Osteocyte (in vitro differentiated cells): ENCODE measurements around the gene FADS2. TPM values are rescaled to one million over a fixed set of nuclear protein-coding genes. Genes with fewer than 3 reads are reported as not detected.

Source experiments
- DNase-seq: peaks from one replicate; pipeline ENCODE4 v3.0.0; 2021; ENCODE audit warnings: mixed read lengths; ENCODE audit not compliant: unreplicated experiment; ENCODE audit errors: extremely low spot score
- H3K27ac Mint-ChIP-seq: one replicate; pipeline ENCODE4 v1.8.0; 2021; ENCODE audit warnings: mild to moderate bottlenecking, mixed read lengths; ENCODE audit not compliant: unreplicated experiment
- H3K27me3 Mint-ChIP-seq: one replicate; pipeline ENCODE4 v1.8.0; 2021; ENCODE audit warnings: mixed read lengths; ENCODE audit not compliant: unreplicated experiment
- H3K36me3 Mint-ChIP-seq: one replicate; pipeline ENCODE4 v1.8.0; 2021; ENCODE audit warnings: mixed read lengths; ENCODE audit not compliant: unreplicated experiment
- H3K4me1 Mint-ChIP-seq: one replicate; pipeline ENCODE4 v1.8.0; 2021; ENCODE audit warnings: mixed read lengths; ENCODE audit not compliant: unreplicated experiment
- H3K4me3 Mint-ChIP-seq: one replicate; pipeline ENCODE4 v1.8.0; 2021; ENCODE audit warnings: mild to moderate bottlenecking, moderate library complexity, mixed read lengths; ENCODE audit not compliant: unreplicated experiment
- H3K9me3 Mint-ChIP-seq: one replicate; pipeline ENCODE4 v1.8.0; 2021; ENCODE audit warnings: mixed read lengths; ENCODE audit not compliant: unreplicated experiment
- CTCF ChIP-seq: fragments of 200-600 bp; sonication (generic); IDR thresholded peaks from 2 replicates; pipeline ENCODE4 v1.5.0; 2021; ENCODE audit warnings: antibody characterized with exemption, mild to moderate bottlenecking, moderate library complexity
- total RNA-seq: library from RNA; stranded (reverse); gene quantifications from 2 replicates; pipeline ENCODE4 v1.2.1, GENCODE V29; 2021

FADS2 gene
- total RNA-seq, 1 donor from 2014 or later = 207 TPM

- H3K36me3 Mint-ChIP-seq = peaks cover 8% of the 10 kb centered on the region
- H3K4me3 Mint-ChIP-seq = no peak overlapping the region
- H3K4me1 Mint-ChIP-seq = peaks cover 12% of the 10 kb centered on the region
- no peaks in the 10 kb centered on the region for H3K27me3 Mint-ChIP-seq
- H3K27ac Mint-ChIP-seq = peak overlapping the region; percentile 39
- no peaks in the 10 kb centered on the region for H3K9me3 Mint-ChIP-seq
- DNase-seq = no peak
- TF ChIP-seq CTCF = no peak
Measured at GRCh38 chr11:61784506-61784805, 43.6 kb upstream of the FADS2 start.

GRCh38 chr11:61785837-61786402, 42.2 kb upstream of the FADS2 start:
- peaks cover 14% of the 10 kb centered on the region for H3K36me3 Mint-ChIP-seq
- H3K27me3 Mint-ChIP-seq = no peaks in the 10 kb centered on the region
- no peak for TF ChIP-seq CTCF
- no peak overlapping the region for H3K27ac Mint-ChIP-seq
- H3K9me3 Mint-ChIP-seq = no peaks in the 10 kb centered on the region
- H3K4me1 Mint-ChIP-seq = peaks cover 12% of the 10 kb centered on the region
- no peak overlapping the region for H3K4me3 Mint-ChIP-seq
- DNase-seq = no peak

GRCh38 chr11:61787928-61788491, 40.1 kb upstream of the FADS2 start:
- no peak overlapping the region for H3K4me3 Mint-ChIP-seq
- no peaks in the 10 kb centered on the region for H3K9me3 Mint-ChIP-seq
- no peaks in the 10 kb centered on the region for H3K27me3 Mint-ChIP-seq
- DNase-seq = no peak
- peak; percentile 52 for TF ChIP-seq CTCF
- peaks cover 17% of the 10 kb centered on the region for H3K4me1 Mint-ChIP-seq
- H3K36me3 Mint-ChIP-seq = peaks cover 14% of the 10 kb centered on the region
- no peak overlapping the region for H3K27ac Mint-ChIP-seq

- TF ChIP-seq CTCF = peak; percentile 10
- H3K9me3 Mint-ChIP-seq = no peaks in the 10 kb centered on the region
- H3K4me1 Mint-ChIP-seq = peaks cover 16% of the 10 kb centered on the region
- H3K4me3 Mint-ChIP-seq = peak overlapping the region; percentile 92
- H3K27me3 Mint-ChIP-seq = no peaks in the 10 kb centered on the region
- peak overlapping the region; percentile 99 for H3K27ac Mint-ChIP-seq
- peaks cover 9% of the 10 kb centered on the region for H3K36me3 Mint-ChIP-seq
- DNase-seq = no peak
Measured at GRCh38 chr11:61791737-61792309, 36.3 kb upstream of the FADS2 start.

GRCh38 chr11:61792310-61793082, 35.6 kb upstream of the FADS2 start, which contains the start of the genes FEN1 and TMEM258:
TSS of gene FEN1 (plus strand) at chr11:61792911. CDS start at chr11:61795362, 2,451 bp downstream.
TSS of gene TMEM258 (minus strand) at chr11:61792599. CDS start at chr11:61792558, 41 bp downstream.
- H3K27me3 Mint-ChIP-seq = no peaks in the 10 kb centered on the region
- H3K9me3 Mint-ChIP-seq = no peaks in the 10 kb centered on the region
- peak within 1 kb of the TSS; percentile 99 for H3K27ac Mint-ChIP-seq
- peak; percentile 96 for DNase-seq
- no peak for TF ChIP-seq CTCF
- peak within 1 kb of the TSS; percentile 92 for H3K4me3 Mint-ChIP-seq
- H3K4me1 Mint-ChIP-seq = peaks cover 23% of the 10 kb centered on the region
- peaks cover 9% of the 10 kb centered on the region for H3K36me3 Mint-ChIP-seq
